ENCODE results near the gene MINDY4B.

The MINDY4B gene

DNA sequence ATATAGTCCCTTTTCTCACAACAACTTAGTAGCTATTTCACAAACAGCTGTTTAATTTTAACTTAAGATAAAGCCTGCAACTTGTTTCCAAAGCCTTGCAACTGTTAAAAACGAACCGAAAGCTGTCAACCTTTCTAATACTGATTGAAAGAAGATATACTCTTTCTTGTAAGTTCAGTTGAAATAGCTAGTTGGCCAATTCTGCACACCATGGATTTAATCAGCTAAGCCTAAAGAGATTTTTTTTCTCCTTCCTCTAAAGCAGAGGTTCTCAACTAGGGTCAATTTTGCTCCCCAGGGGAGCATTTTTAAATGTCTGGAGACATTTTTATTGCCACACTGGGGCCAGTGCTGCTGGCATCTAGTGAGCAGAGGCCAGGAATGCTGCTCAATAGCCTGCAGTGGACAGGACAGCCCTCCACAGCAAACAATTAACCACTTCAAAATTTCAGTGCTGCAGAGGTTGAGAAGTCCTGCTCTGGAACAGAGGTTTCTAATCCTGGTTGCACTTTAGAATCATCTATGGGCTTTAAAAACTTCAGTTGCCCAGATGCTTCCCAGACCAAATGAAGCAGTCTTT, 26.2 kb downstream of the MINDY4B start:
- Mint-ChIP-seq H3K36me3 (ENCODE audit: low read depth) (no peaks in the 10 kb centered on the region), H3K4me1 (peaks cover 92% of the 10 kb centered on the region), H3K9me3 (no peaks in the 10 kb centered on the region), H3K27me3 (ENCODE audit: low read depth, poor library complexity) (no peaks in the 10 kb centered on the region), H3K4me3 (peak overlapping the region; percentile 32), H3K27ac (peak overlapping the region; percentile 65)
- peak; percentile 58 for DNase-seq
- TF ChIP-seq, protein P1, sequence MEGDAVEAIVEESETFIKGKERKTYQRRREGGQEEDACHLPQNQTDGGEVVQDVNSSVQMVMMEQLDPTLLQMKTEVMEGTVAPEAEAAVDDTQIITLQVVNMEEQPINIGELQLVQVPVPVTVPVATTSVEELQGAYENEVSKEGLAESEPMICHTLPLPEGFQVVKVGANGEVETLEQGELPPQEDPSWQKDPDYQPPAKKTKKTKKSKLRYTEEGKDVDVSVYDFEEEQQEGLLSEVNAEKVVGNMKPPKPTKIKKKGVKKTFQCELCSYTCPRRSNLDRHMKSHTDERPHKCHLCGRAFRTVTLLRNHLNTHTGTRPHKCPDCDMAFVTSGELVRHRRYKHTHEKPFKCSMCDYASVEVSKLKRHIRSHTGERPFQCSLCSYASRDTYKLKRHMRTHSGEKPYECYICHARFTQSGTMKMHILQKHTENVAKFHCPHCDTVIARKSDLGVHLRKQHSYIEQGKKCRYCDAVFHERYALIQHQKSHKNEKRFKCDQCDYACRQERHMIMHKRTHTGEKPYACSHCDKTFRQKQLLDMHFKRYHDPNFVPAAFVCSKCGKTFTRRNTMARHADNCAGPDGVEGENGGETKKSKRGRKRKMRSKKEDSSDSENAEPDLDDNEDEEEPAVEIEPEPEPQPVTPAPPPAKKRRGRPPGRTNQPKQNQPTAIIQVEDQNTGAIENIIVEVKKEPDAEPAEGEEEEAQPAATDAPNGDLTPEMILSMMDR (IDR thresholded peaks at IDR 0.05): no peak

DNA sequence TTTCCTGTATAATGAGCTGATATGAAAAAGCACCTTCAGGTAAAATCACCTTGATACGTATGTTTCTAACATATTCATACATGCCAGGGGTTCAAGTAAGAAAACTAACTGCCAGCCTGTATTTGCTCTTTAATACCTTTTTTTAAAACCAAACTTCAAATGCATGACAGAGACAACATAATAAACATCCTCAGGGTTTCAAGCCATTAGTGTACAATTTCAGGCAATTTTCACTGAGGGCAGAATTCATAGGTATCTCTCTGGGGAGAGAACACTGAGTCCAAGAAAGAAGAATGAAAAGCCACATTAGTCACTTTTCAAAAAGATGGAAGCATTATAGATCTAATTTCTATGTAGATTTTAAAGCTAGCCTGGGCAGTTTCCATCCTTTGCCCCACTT, 26.9 kb downstream of the MINDY4B start:
- Mint-ChIP-seq H3K36me3 (ENCODE audit: low read depth) (no peaks in the 10 kb centered on the region), H3K4me3 (peak overlapping the region; percentile 32), H3K27ac (peak overlapping the region; percentile 65), H3K4me1 (peaks cover 84% of the 10 kb centered on the region), H3K27me3 (ENCODE audit: low read depth, poor library complexity) (no peaks in the 10 kb centered on the region), H3K9me3 (no peaks in the 10 kb centered on the region)
- DNase-seq: no peak
- TF ChIP-seq, protein P1 (IDR thresholded peaks at IDR 0.05): no peak

DNA sequence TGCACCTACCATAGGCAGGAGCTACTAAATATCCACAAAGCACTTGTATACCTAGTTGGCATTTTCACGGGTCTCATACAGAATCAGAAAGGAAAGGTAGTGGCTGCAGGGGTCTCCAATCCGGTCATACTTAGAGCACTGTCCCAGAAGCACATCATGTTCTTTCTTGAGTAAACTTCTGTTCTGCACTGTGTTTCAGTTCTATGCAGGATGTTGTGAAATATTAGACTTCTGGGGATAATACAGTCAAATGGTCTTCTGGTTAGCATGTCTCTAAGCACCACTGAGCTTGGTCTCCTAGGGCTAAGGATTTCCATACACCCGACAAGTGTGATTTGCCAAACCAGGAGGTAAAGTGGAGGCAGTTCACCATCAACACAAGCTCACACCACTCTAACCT, 27.9 kb downstream of the MINDY4B start:
- Mint-ChIP-seq H3K4me3 (no peak overlapping the region), H3K9me3 (no peaks in the 10 kb centered on the region), H3K36me3 (ENCODE audit: low read depth) (no peaks in the 10 kb centered on the region), H3K4me1 (peaks cover 74% of the 10 kb centered on the region), H3K27me3 (ENCODE audit: low read depth, poor library complexity) (no peaks in the 10 kb centered on the region), H3K27ac (peak overlapping the region; percentile 25)
- TF ChIP-seq, protein P1 (IDR thresholded peaks at IDR 0.05): no peak
- no peak for DNase-seq

DNA sequence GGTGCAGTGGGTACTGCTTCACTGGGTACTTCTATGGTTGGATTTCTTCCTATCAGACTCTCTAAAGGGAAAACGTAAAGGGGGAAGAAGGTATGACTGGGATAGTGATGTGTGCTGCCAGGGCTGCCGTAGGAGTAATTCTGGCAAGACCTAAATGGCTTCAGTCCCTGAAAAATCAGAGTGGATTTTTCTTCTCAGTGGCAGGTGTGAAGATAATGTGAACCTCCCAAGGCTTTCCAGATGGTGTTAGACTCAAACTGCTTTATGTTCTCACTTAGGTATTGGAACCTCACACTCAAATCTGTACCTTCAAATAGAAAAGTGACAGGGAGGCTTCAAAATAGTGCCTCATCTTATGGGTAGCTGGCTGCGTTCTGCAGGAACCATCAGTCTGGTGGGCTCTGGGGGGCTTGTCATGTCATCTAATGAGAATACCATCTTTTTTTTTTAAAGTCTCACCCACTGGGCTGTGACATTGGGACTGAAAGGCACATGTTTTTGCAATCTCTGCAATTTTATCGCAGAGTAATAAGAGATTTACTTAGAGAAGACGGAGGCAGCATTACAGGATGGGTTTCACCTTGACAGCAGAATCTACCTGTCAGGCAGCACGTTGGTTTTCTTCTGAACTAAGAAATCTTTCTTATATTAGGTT, 28.5 kb downstream of the MINDY4B start:
- DNase-seq: no peak
- no peaks in the 10 kb centered on the region for H3K27me3 Mint-ChIP-seq (ENCODE audit: low read depth, poor library complexity)
- no peak overlapping the region for H3K4me3 Mint-ChIP-seq
- H3K9me3 Mint-ChIP-seq: no peaks in the 10 kb centered on the region
- H3K27ac Mint-ChIP-seq: no peak overlapping the region
- H3K4me1 Mint-ChIP-seq: peaks cover 69% of the 10 kb centered on the region
- TF ChIP-seq, protein P1 (IDR thresholded peaks at IDR 0.05): no peak
- H3K36me3 Mint-ChIP-seq (ENCODE audit: low read depth): no peaks in the 10 kb centered on the region

DNA sequence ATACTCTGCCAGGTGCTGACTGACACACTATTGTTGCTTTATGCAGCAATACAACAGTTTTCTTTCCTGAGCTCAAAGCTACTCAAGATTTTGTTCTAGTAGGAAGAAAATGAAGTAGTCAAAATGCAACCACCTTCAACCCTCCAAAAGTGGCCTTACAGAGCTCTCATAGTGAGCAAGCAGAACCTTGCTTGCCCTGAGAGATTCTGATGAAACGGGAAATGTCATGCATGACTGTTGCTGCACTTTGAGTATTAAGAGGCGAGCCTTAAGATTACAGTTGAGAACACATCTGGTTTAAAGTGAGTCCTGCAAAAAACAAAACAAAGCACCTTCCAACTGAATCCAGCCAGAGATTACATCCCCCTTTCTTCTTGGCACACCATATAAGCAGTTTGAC, 29.7 kb downstream of the MINDY4B start:
- TF ChIP-seq, protein P1 (IDR thresholded peaks at IDR 0.05): no peak
- Mint-ChIP-seq H3K27me3 (ENCODE audit: low read depth, poor library complexity) (no peaks in the 10 kb centered on the region), H3K27ac (no peak overlapping the region), H3K4me1 (peaks cover 57% of the 10 kb centered on the region), H3K4me3 (no peak overlapping the region), H3K9me3 (no peaks in the 10 kb centered on the region), H3K36me3 (ENCODE audit: low read depth) (no peaks in the 10 kb centered on the region)
- DNase-seq: no peak
